Upper lobe of right lung (tissue), 1 donor: ENCODE measurements around the gene NPPB. TPM values are rescaled to one million over a fixed set of nuclear protein-coding genes. Genes with fewer than 3 reads are reported as not detected.

Experiments used
- ATAC-seq: fragments of 200-7000 bp; cut with Tn5 transposase; one replicate; pipeline ENCODE4 v1.9.1; 2020; ENCODE audit warnings: mild to moderate bottlenecking, moderate library complexity
- DNase-seq: peaks from one replicate; pipeline ENCODE4 v3.0.0-alpha.2; 2020
- H3K27ac ChIP-seq: fragments of 200-600 bp; one replicate; pipeline ENCODE4 v1.8.0; 2022
- H3K27me3 ChIP-seq: fragments of 200-600 bp; one replicate; pipeline ENCODE4 v1.8.0; 2022; ENCODE audit warnings: mild to moderate bottlenecking
- H3K36me3 ChIP-seq: fragments of 200-600 bp; one replicate; pipeline ENCODE4 v1.8.0; 2022
- H3K4me1 ChIP-seq: fragments of 200-600 bp; one replicate; pipeline ENCODE4 v1.8.0; 2022
- H3K4me3 ChIP-seq: fragments of 200-600 bp; one replicate; pipeline ENCODE4 v1.8.0; 2022; ENCODE audit warnings: mild to moderate bottlenecking
- H3K9me3 ChIP-seq: fragments of 200-600 bp; one replicate; pipeline ENCODE4 v1.8.0; 2022
- CTCF ChIP-seq: fragments of 200-600 bp; IDR thresholded peaks from one replicate; pipeline ENCODE4 v1.8.0; 2022; ENCODE audit warnings: antibody characterized with exemption
- intact Hi-C: fragments of 100-400 bp; cut with DNase I; formaldehyde crosslinking; loops from one replicate; pipeline ENCODE4 v1.11.0; 2022
- total RNA-seq: library from RNA; stranded (reverse); fragmentation: NEBNext Ultra II Directional; extraction: Animal tissue kit (Norgen Biotek cat#: 25700); gene quantifications from one replicate; pipeline ENCODE4 v1.2.1, GENCODE V29; 2021
- donor health status: DM: no; HTN: yes; CAD: no; lungs with severe emphysema.

The NPPB gene
- total RNA-seq, 1 donor from 2014 or later: 0.81 TPM

GRCh38 chr1:11854519-11854918 lies 4.2 kb downstream of the NPPB start:
- Histone ChIP-seq H3K36me3 (no peaks in the 10 kb centered on the region), H3K27me3 (peaks cover 50% of the 10 kb centered on the region), H3K4me1 (no peaks in the 10 kb centered on the region), H3K4me3 (no peak overlapping the region), H3K27ac (no peak overlapping the region), H3K9me3 (no peaks in the 10 kb centered on the region)
- DNase-seq (no peak), ATAC-seq (no peak)
- no peak for TF ChIP-seq CTCF
- intact Hi-C loops: no loop called here

GRCh38 chr1:11851180-11851579 lies 7.6 kb downstream of the NPPB start:
- H3K4me3 ChIP-seq: no peak overlapping the region
- DNase-seq (no peak), ATAC-seq (peak; percentile 57)
- H3K9me3 ChIP-seq: no peaks in the 10 kb centered on the region
- H3K27me3 ChIP-seq: peaks cover 19% of the 10 kb centered on the region
- H3K27ac ChIP-seq: no peak overlapping the region
- no peak for TF ChIP-seq CTCF
- no peaks in the 10 kb centered on the region for H3K4me1 ChIP-seq
- intact Hi-C loops: no loop called here
- H3K36me3 ChIP-seq: no peaks in the 10 kb centered on the region

DNA sequence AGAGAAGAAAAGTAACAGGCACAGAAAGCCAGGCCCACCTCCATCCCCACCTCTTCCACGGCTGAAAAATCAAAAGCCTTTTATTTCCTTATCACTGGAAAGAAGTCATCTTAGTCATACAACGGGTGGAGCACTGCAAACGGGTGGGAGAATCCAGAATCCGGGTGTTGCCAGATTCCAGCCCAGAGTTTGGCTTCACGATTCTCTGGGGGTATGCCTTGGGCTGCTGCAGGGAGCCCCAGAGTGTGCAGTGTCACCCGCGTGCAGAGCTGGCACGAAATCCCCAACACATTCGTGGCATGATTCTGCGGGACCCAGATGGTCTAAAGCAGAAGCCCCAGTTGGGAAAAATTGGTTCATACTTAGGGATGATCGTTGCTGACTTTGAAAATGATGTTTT lies 8.6 kb downstream of the NPPB start:
- H3K9me3 ChIP-seq: no peaks in the 10 kb centered on the region
- peaks cover under 1% of the 10 kb centered on the region for H3K36me3 ChIP-seq
- H3K4me3 ChIP-seq: no peak overlapping the region
- DNase-seq (no peak), ATAC-seq (no peak)
- no peaks in the 10 kb centered on the region for H3K4me1 ChIP-seq
- TF ChIP-seq CTCF: no peak
- intact Hi-C loops: no loop called here
- H3K27ac ChIP-seq: no peak overlapping the region
- peaks cover 19% of the 10 kb centered on the region for H3K27me3 ChIP-seq

DNA sequence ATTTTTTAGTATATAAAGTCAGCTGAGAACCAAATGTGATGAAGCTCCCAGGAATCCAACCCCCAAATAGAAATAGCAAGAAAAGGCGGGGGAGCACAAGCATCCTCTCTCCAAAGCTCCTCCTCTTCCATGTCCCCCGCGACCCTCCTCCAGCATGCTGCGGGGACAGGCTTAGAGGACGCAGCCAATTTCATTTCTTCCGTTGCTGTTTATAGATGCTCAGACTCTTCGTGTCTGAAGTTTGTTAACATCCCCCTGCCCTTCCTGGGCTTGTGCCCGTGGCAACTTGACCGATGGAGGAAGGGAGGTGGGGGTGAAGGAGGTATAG lies 10.4 kb downstream of the NPPB start:
- peaks cover 8% of the 10 kb centered on the region for H3K27me3 ChIP-seq
- DNase-seq (no peak), ATAC-seq (no peak)
- H3K27ac ChIP-seq: no peak overlapping the region
- H3K4me3 ChIP-seq: no peak overlapping the region
- intact Hi-C loops: no loop called here
- no peaks in the 10 kb centered on the region for H3K9me3 ChIP-seq
- peaks cover 17% of the 10 kb centered on the region for H3K36me3 ChIP-seq
- no peaks in the 10 kb centered on the region for H3K4me1 ChIP-seq
- no peak for TF ChIP-seq CTCF

- no peak within 1 kb of the TSS for H3K4me3 ChIP-seq
- H3K9me3 ChIP-seq: no peaks in the 10 kb centered on the region
- intact Hi-C loops: no loop called here
- H3K27me3 ChIP-seq: peaks cover 3% of the 10 kb centered on the region
- DNase-seq (no peak), ATAC-seq (no peak)
- TF ChIP-seq CTCF: no peak
- no peak within 1 kb of the TSS for H3K27ac ChIP-seq
- no peaks in the 10 kb centered on the region for H3K4me1 ChIP-seq
- peaks cover 18% of the 10 kb centered on the region for H3K36me3 ChIP-seq
Measured at GRCh38 chr1:11847667-11848372, 10.9 kb downstream of the NPPB start, which contains the start of gene NPPA. Gene NPPA (minus strand): TSS chr1:11847783. CDS start chr1:11847684, 99 bp downstream.
